Neural progenitor cell (in vitro differentiated cells): ENCODE results near the gene EPHA1.

Experiments
- EZH2 ChIP-seq: fragments of 200-600 bp; sonication (generic); IDR thresholded peaks from 2 replicates; pipeline ENCODE4 v1.6.1; 2017; ENCODE audit warnings: antibody characterized with exemption, mild to moderate bottlenecking, moderate library complexity
- EZH2phosphoT487 ChIP-seq: fragments of 200-600 bp; sonication (generic); IDR thresholded peaks from 2 replicates; pipeline ENCODE4 v1.6.1; 2017; ENCODE audit warnings: antibody characterized with exemption
- TF ChIP-seq, protein P1 (sequence below): fragments of 200-600 bp; sonication (generic); IDR thresholded peaks from 2 replicates; pipeline ENCODE4 v1.5.1; 2017; ENCODE audit warnings: antibody characterized with exemption, mild to moderate bottlenecking

DNA sequence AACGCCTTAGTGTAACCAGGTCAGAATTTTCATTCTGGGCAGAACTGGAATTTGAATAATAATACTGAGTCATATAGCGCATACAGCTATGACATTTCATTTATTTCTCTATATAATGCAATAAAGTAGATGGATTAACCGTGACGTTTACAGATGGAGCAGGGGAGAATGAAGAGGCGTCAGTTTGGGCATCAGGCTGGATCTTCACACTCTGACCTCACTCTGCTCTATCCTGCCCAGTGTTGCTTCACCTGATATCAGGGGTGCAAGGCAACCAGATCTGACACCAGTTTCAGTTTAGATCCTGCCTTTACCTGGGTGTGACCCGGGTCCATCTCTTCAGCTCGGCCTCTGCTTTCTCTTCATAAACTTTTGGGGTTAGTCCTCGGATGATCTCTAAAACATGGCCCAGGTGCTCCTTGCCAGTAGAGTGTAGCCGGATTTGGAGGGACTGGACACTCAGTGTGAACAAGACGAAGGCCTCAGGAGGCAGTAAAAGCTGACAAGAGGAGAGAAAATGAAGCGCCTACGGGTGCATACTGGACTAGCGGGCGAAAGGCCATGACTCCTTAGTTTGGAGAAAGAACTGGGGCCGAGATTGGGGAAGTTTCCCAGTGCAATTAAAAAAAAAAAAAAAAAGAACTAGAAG, 28.9 kb downstream of the EPHA1 start:
- TF ChIP-seq, protein P1, sequence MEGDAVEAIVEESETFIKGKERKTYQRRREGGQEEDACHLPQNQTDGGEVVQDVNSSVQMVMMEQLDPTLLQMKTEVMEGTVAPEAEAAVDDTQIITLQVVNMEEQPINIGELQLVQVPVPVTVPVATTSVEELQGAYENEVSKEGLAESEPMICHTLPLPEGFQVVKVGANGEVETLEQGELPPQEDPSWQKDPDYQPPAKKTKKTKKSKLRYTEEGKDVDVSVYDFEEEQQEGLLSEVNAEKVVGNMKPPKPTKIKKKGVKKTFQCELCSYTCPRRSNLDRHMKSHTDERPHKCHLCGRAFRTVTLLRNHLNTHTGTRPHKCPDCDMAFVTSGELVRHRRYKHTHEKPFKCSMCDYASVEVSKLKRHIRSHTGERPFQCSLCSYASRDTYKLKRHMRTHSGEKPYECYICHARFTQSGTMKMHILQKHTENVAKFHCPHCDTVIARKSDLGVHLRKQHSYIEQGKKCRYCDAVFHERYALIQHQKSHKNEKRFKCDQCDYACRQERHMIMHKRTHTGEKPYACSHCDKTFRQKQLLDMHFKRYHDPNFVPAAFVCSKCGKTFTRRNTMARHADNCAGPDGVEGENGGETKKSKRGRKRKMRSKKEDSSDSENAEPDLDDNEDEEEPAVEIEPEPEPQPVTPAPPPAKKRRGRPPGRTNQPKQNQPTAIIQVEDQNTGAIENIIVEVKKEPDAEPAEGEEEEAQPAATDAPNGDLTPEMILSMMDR: no peak
- TF ChIP-seq EZH2 (no peak), EZH2phosphoT487 (no peak)
